Measurements from ENCODE around the gene DNAH2. TPM values are rescaled to one million over a fixed set of nuclear protein-coding genes. Genes with fewer than 3 reads are reported as not detected.

The DNAH2 gene
- 0.02 to 0.06 TPM (median 0.03 TPM) in 5 replicates for total RNA-seq (2022; extraction: Qiagen RNA extraction)

GRCh38 chr17:7716901-7717755, at the start of gene DNAH2:
DNAH2 (plus strand) TSS chr17:7717744; CDS start chr17:7719735, 1,991 bp downstream.

GRCh38 chr17:7687072-7687907, 30.3 kb upstream of the DNAH2 start, which contains the start of gene TP53:
TP53 (minus strand) TSS chr17:7687490; CDS start chr17:7676594, 10,896 bp downstream.

GRCh38 chr17:7687908-7688807, 29.4 kb upstream of the DNAH2 start, which contains the start of gene WRAP53:
WRAP53 (plus strand) TSS chr17:7688477; CDS start chr17:7688649, 172 bp downstream.

DNA sequence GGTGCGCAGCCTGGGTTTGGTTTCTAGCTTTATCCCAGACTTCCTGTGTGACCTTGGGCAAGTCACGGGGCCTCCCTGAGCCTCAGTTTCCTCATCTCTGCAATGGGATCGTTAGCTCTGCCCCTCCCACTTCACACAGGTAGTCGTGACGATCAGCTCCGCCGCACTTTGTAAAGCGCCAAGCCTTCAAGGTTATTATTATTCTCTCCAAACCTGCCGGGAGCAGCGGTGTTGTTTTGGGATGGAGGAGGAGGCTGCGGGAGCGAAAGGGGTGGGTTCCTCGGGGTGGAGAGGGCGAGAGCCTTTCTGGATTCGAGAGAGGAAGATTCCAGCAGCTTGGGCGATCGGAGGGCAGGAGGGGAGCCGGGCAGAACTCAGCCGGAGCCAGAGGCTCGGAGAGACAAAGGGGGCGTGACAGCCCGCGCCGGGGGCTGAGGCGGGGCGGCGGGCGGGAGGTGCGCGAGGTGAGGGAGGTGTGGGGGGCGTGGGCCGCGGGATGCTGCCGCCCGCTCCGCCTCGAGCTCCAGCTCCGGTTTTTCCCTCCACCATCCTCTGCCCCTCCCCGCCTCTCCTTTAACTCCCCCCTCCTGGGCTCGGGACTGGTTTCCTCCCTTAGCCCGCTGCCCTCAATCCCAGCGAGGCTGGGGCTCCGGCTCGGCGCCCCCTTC, 12.8 kb upstream of the DNAH2 start, which contains the start of gene EFNB3:
Gene EFNB3, plus strand, starts transcription at position 602 of the 668 bp plus-strand sequence. CDS start 397 bp downstream, outside the sequence.

GRCh38 chr17:7833795-7834541, 116.4 kb downstream of the DNAH2 start, which contains the start of gene KDM6B:
KDM6B (plus strand) TSS chr17:7834217; CDS start chr17:7845555, 11,338 bp downstream.

GRCh38 chr17:7854851-7855659, 137.5 kb downstream of the DNAH2 start, which contains the start of gene TMEM88:
TMEM88 (plus strand) TSS chr17:7855066; CDS start chr17:7855075, 9 bp downstream.

DNA sequence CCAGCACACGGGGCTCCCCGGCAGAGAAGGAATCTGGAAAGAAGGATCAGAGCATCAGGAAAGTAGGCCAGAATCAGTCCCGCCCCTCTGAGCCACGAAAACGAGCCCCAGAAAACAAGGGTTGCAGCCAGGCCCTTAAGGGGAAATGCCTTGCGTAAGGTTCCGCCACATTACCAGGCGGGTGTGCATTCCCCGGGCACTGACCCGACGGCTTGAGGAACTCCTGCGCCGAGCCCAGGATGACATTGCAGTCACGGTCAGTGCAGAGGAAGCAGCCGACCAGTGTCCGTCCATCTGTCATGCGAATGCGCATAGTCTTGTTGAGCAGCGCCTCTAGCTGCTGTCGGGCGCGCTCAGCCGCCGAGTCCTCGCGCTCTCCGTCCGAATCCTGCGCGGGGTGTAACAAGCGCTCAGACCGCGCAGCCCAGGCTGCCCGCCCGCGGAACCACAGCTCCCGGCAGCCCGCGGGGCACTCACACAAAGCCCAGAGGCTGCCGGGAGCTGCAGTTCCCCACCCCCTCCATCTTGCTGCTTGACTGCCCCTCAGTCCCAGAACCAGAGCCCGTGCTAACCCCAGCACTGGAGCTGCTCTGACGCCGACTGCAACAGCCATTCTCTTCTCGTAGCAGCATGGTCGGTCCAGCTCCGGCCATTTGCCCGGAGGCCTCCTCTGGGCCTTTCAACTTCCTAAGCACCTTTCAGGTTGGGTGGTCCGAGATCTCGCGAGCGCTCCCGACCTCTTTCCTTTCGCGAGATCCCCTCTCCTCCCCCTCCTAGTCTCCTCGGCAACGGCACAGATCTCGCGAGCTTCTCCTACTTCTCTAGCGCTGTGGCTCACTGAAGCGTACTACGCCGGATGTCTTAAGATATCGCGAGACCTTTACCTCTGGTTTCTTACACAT, 139.5 kb downstream of the DNAH2 start, which contains the start of gene NAA38:
Gene NAA38, minus strand, starts transcription at position 749 of the 902 bp plus-strand sequence. Its CDS starts 96 bp downstream, at position 653.

GRCh38 chr17:7857713-7858521, 140.4 kb downstream of the DNAH2 start, which contains the start of gene CYB5D1:
CYB5D1 (plus strand) TSS chr17:7858003; CDS start chr17:7858135, 132 bp downstream.

Other genes starting within 250 kb of the DNAH2 start
- 20.6 to 29.5 TPM (median 27.8 TPM) in 5 replicates for gene ZBTB4, start 238.1 kb upstream of the DNAH2 start, total RNA-seq (2022; extraction: Qiagen RNA extraction)
- not detected in 5 replicates for gene SLC35G6, start 236.3 kb upstream of the DNAH2 start, total RNA-seq (2022; extraction: Qiagen RNA extraction)
- 49.1 to 95.5 TPM (median 91.3 TPM) in 5 replicates for gene POLR2A, start 233.4 kb upstream of the DNAH2 start, total RNA-seq (2022; extraction: Qiagen RNA extraction)
- gene TNFSF12, start 168.7 kb upstream of the DNAH2 start, total RNA-seq (2022; extraction: Qiagen RNA extraction), result 6.8 to 12.9 TPM (median 12.1 TPM) in 5 replicates
- 0.46 to 0.83 TPM (median 0.62 TPM) in 5 replicates for gene TNFSF13, start 159.0 kb upstream of the DNAH2 start, total RNA-seq (2022; extraction: Qiagen RNA extraction)
- gene SENP3, start 155.8 kb upstream of the DNAH2 start, total RNA-seq (2022; extraction: Qiagen RNA extraction), result 87.8 to 104 TPM (median 102 TPM) in 5 replicates
- 24.8 to 38.2 TPM (median 33.6 TPM) in 5 replicates for gene CD68, start 138.1 kb upstream of the DNAH2 start, total RNA-seq (2022; extraction: Qiagen RNA extraction)
- gene MPDU1, start 133.9 kb upstream of the DNAH2 start, total RNA-seq (2022; extraction: Qiagen RNA extraction), result 117 to 135 TPM (median 121 TPM) in 5 replicates
- gene SOX15, start 127.7 kb upstream of the DNAH2 start, total RNA-seq (2022; extraction: Qiagen RNA extraction), result 0.16 to 0.27 TPM (median 0.20 TPM) in 5 replicates
- gene FXR2, start 102.8 kb upstream of the DNAH2 start, total RNA-seq (2022; extraction: Qiagen RNA extraction), result 45.4 to 60.2 TPM (median 59.3 TPM) in 5 replicates
- 61.1 to 73.5 TPM (median 62.9 TPM) in 5 replicates for gene SAT2, start 89.9 kb upstream of the DNAH2 start, total RNA-seq (2022; extraction: Qiagen RNA extraction)
- 0.27 to 0.56 TPM (median 0.43 TPM) in 5 replicates for gene SHBG, start 87.6 kb upstream of the DNAH2 start, total RNA-seq (2022; extraction: Qiagen RNA extraction)
- gene ATP1B2, start 66.8 kb upstream of the DNAH2 start, total RNA-seq (2022; extraction: Qiagen RNA extraction), result 0.08 to 0.46 TPM (median 0.39 TPM) in 5 replicates
- gene TP53, start 30.3 kb upstream of the DNAH2 start, total RNA-seq (2022; extraction: Qiagen RNA extraction), result 38.7 to 51.6 TPM (median 47.4 TPM) in 5 replicates
- gene WRAP53, start 29.3 kb upstream of the DNAH2 start, total RNA-seq (2022; extraction: Qiagen RNA extraction), result 27.7 to 33.8 TPM (median 32.7 TPM) in 5 replicates
- 0.99 to 1.5 TPM (median 1.3 TPM) in 5 replicates for gene EFNB3, start 12.5 kb upstream of the DNAH2 start, total RNA-seq (2022; extraction: Qiagen RNA extraction)
- gene KDM6B, start 116.5 kb downstream of the DNAH2 start, total RNA-seq (2022; extraction: Qiagen RNA extraction), result 10.5 to 21.0 TPM (median 14.6 TPM) in 5 replicates
- 0.16 to 1.2 TPM (median 0.64 TPM) in 5 replicates for gene TMEM88, start 137.3 kb downstream of the DNAH2 start, total RNA-seq (2022; extraction: Qiagen RNA extraction)
- gene NAA38, start 139.8 kb downstream of the DNAH2 start, total RNA-seq (2022; extraction: Qiagen RNA extraction), result 189 to 229 TPM (median 204 TPM) in 5 replicates
- 20.9 to 22.7 TPM (median 21.7 TPM) in 5 replicates for gene CYB5D1, start 140.3 kb downstream of the DNAH2 start, total RNA-seq (2022; extraction: Qiagen RNA extraction)
- 56.7 to 75.9 TPM (median 72.6 TPM) in 5 replicates for gene CHD3, start 171.0 kb downstream of the DNAH2 start, total RNA-seq (2022; extraction: Qiagen RNA extraction)
- 1.3 to 2.4 TPM (median 1.5 TPM) in 5 replicates for gene RNF227, start 198.5 kb downstream of the DNAH2 start, total RNA-seq (2022; extraction: Qiagen RNA extraction)
- gene KCNAB3, start 212.1 kb downstream of the DNAH2 start, total RNA-seq (2022; extraction: Qiagen RNA extraction), result 1.2 to 3.0 TPM (median 2.5 TPM) in 5 replicates
- gene TRAPPC1, start 214.2 kb downstream of the DNAH2 start, total RNA-seq (2022; extraction: Qiagen RNA extraction), result 295 to 368 TPM (median 319 TPM) in 5 replicates
- 32.5 to 44.7 TPM (median 43.3 TPM) in 5 replicates for gene CNTROB, start 214.5 kb downstream of the DNAH2 start, total RNA-seq (2022; extraction: Qiagen RNA extraction)

Measured in A549 treated with dexamethasone at 1 μM for 4 hours (cell line).